DOHH2 (cell line): ENCODE measurements around the gene PLVAP.

Experiments
- EZH2phosphoT487 ChIP-seq: fragments of 200-600 bp; sonication (generic); IDR thresholded peaks from 2 replicates; pipeline ENCODE4 v1.6.1; 2017; ENCODE audit warnings: borderline replicate concordance, mild to moderate bottlenecking, antibody characterized with exemption, low read length, moderate library complexity, mixed read lengths
- TF ChIP-seq, protein P1 (sequence below): fragments of 200-600 bp; sonication (generic); IDR thresholded peaks from one replicate; pipeline ENCODE4 v1.5.1; 2014; ENCODE audit warnings: antibody characterized with exemption, mild to moderate bottlenecking, low read depth, low read length; ENCODE audit not compliant: poor library complexity, severe bottlenecking

DNA sequence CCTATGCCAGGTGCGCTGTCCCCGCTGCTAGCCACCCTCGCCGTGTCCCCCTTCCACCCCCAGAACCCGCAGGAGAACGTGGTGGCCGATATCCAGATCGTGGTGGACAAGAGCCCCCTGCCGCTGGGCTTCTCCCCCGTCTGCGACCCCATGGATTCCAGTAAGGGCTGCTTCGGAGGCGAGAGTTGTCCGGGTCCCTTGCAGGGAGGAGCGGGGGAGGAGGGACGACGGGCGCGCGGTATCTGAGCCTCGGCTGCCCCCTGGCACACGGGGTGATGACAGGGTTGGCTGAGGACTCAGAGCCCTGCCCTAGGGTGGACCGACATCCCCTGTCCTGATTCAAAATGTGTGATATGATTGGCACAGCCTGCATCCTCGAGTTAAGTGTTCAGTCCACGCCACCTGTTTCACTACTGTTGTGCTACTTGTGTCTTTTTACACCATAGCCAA lies 43.4 kb upstream of the PLVAP start:
- TF ChIP-seq, protein P1, sequence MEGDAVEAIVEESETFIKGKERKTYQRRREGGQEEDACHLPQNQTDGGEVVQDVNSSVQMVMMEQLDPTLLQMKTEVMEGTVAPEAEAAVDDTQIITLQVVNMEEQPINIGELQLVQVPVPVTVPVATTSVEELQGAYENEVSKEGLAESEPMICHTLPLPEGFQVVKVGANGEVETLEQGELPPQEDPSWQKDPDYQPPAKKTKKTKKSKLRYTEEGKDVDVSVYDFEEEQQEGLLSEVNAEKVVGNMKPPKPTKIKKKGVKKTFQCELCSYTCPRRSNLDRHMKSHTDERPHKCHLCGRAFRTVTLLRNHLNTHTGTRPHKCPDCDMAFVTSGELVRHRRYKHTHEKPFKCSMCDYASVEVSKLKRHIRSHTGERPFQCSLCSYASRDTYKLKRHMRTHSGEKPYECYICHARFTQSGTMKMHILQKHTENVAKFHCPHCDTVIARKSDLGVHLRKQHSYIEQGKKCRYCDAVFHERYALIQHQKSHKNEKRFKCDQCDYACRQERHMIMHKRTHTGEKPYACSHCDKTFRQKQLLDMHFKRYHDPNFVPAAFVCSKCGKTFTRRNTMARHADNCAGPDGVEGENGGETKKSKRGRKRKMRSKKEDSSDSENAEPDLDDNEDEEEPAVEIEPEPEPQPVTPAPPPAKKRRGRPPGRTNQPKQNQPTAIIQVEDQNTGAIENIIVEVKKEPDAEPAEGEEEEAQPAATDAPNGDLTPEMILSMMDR = no peak
- no peak for TF ChIP-seq EZH2phosphoT487
